PC-3 (cell line): ENCODE measurements around the gene TTC28. TPM values are rescaled to one million over a fixed set of nuclear protein-coding genes. Genes with fewer than 3 reads are reported as not detected.

Source experiments
- ATAC-seq: fragments of 200-7000 bp; cut with Tn5 transposase; 2 replicates; pipeline ENCODE4 v1.9.1; 2020; ENCODE audit warnings: mild to moderate bottlenecking, moderate library complexity
- BruUV-seq: library from RNA; stranded (reverse); fragments of 400-500 nt; replicated peaks from 2 replicates; lab custom pipeline; 2021; lab: Mats Ljungman, UMichigan
- CTCF ChIA-PET: fragments of 300-600 bp; sonication (Branson Sonifier 250); formaldehyde crosslinking; loops from one replicate; lab custom pipeline; 2022; ENCODE audit warnings: antibody characterized with exemption; lab: Charles Lee
- POLR2A ChIA-PET: fragments of 300-600 bp; sonication (Branson Sonifier 250); formaldehyde crosslinking; loops from one replicate; lab custom pipeline; 2022; ENCODE audit warnings: antibody characterized with exemption; ENCODE audit not compliant: unreplicated experiment; lab: Charles Lee
- DNase-seq: peaks from one replicate; pipeline ENCODE4 v3.0.0-alpha.2; 2015
- H2AFZ ChIP-seq: fragments of 300-600 bp; sonication (generic); 2 replicates; pipeline ENCODE4 v1.6.0; 2016; ENCODE audit warnings: antibody characterized with exemption, low read length
- H3F3A ChIP-seq: fragments of 300-600 bp; sonication (generic); one replicate; pipeline ENCODE4 v1.6.0; 2017; ENCODE audit warnings: antibody characterized with exemption, low read length, control low read depth, mild to moderate bottlenecking; ENCODE audit not compliant: unreplicated experiment
- H3K27ac ChIP-seq: fragments of 300-600 bp; sonication (generic); 2 replicates; pipeline ENCODE4 v1.5.1; 2016; ENCODE audit warnings: mild to moderate bottlenecking, low read length
- H3K27me3 ChIP-seq: fragments of 300-600 bp; sonication (generic); 2 replicates; pipeline ENCODE4 v1.6.1; 2016; ENCODE audit warnings: low read length, mixed read lengths
- H3K36me3 ChIP-seq: fragments of 300-600 bp; sonication (generic); 2 replicates; pipeline ENCODE4 v1.6.1; 2016; ENCODE audit warnings: low read depth, mixed run types, low read length, mixed read lengths
- H3K4me1 ChIP-seq: fragments of 300-600 bp; sonication (generic); 2 replicates; pipeline ENCODE4 v1.5.1; 2016; ENCODE audit warnings: low read length; ENCODE audit not compliant: insufficient read depth
- H3K4me2 ChIP-seq: fragments of 300-600 bp; sonication (generic); 2 replicates; pipeline ENCODE4 v1.6.0; 2016; ENCODE audit warnings: low read length
- H3K4me3 ChIP-seq: fragments of 300-600 bp; sonication (generic); 2 replicates; pipeline ENCODE4 v1.5.1; 2016; ENCODE audit warnings: mild to moderate bottlenecking, low read length, mixed read lengths
- H3K79me2 ChIP-seq: fragments of 300-600 bp; sonication (generic); 2 replicates; pipeline ENCODE4 v1.6.1; 2017; ENCODE audit warnings: low read length, mixed read lengths
- H3K9ac ChIP-seq: fragments of 300-600 bp; sonication (generic); 2 replicates; pipeline ENCODE4 v1.6.0; 2016; ENCODE audit warnings: mild to moderate bottlenecking, low read length
- H3K9me2 ChIP-seq: fragments of 300-600 bp; sonication (generic); replicated peaks from 2 replicates; pipeline ENCODE4 v1.6.1; 2016; ENCODE audit warnings: mixed run types, low read length, mixed read lengths
- H3K9me3 ChIP-seq: fragments of 300-600 bp; sonication (generic); 2 replicates; pipeline ENCODE4 v1.6.1; 2016; ENCODE audit warnings: low read length, mixed read lengths
- H4K20me1 ChIP-seq: fragments of 300-600 bp; sonication (generic); 2 replicates; pipeline ENCODE4 v1.6.1; 2016; ENCODE audit warnings: low read length, mixed read lengths
- CTCF ChIP-seq: fragments of 300-600 bp; sonication (generic); conservative IDR thresholded peaks from 2 replicates; pipeline ENCODE4 v1.5.1; 2017; ENCODE audit warnings: antibody characterized with exemption, low read depth, mild to moderate bottlenecking, low read length
- EZH2 ChIP-seq: fragments of 300-600 bp; sonication (generic); IDR thresholded peaks from one replicate; pipeline ENCODE4 v1.6.1; 2017; ENCODE audit warnings: antibody characterized with exemption, mild to moderate bottlenecking, low read length; ENCODE audit not compliant: unreplicated experiment
- EZH2phosphoT487 ChIP-seq: fragments of 300-600 bp; sonication (generic); IDR thresholded peaks from 2 replicates; pipeline ENCODE4 v1.6.1; 2018; ENCODE audit warnings: mild to moderate bottlenecking, antibody characterized with exemption, low read length, borderline replicate concordance
- intact Hi-C: fragments of 100-400 bp; cut with micrococcal nuclease; formaldehyde crosslinking; loops from 2 replicates; pipeline ENCODE4 v1.9.0; 2023
- total RNA-seq: library from RNA; depleted of rRNA; stranded (reverse); fragments of >200 nt; gene quantifications from 2 replicates; pipeline ENCODE4 v1.2.3, GENCODE V29; 2014

TTC28 gene
- total RNA-seq, 1 experiment from 2014 or later, result 6.3 TPM

GRCh38 chr22:27991586-27992293, 687.9 kb downstream of the TTC28 start:
- no peaks in the 10 kb centered on the region for H4K20me1 ChIP-seq
- no peaks in the 10 kb centered on the region for H3K9me3 ChIP-seq
- ChIA-PET CTCF (no interaction called here), POLR2A (no interaction called here)
- no peak overlapping the region for H3K4me2 ChIP-seq
- H3K4me1 ChIP-seq, result no peaks in the 10 kb centered on the region
- H3K79me2 ChIP-seq, result no peaks in the 10 kb centered on the region
- H3F3A ChIP-seq, result no peaks in the 10 kb centered on the region
- H3K4me3 ChIP-seq, result no peak overlapping the region
- DNase-seq, result no peak
- H3K9ac ChIP-seq, result no peak overlapping the region
- TF ChIP-seq CTCF (no peak), EZH2 (no peak), EZH2phosphoT487 (no peak)
- no peaks in the 10 kb centered on the region for H3K27me3 ChIP-seq
- H3K36me3 ChIP-seq, result no peaks in the 10 kb centered on the region
- no TSS peak for BruUV-seq
- H3K9me2 ChIP-seq, result no peaks in the 10 kb centered on the region
- no peak overlapping the region for H2AFZ ChIP-seq
- no peak for ATAC-seq
- intact Hi-C loops, result no loop called here
- no peak overlapping the region for H3K27ac ChIP-seq

GRCh38 chr22:27990879-27991278, 688.8 kb downstream of the TTC28 start:
- H4K20me1 ChIP-seq, result no peaks in the 10 kb centered on the region
- H3K9ac ChIP-seq, result no peak overlapping the region
- TF ChIP-seq EZH2phosphoT487 (no peak), EZH2 (no peak), CTCF (peak; percentile 44; the same call in 1 of the 2 replicates)
- ChIA-PET CTCF (no interaction called here), POLR2A (no interaction called here)
- H3K9me2 ChIP-seq, result no peaks in the 10 kb centered on the region
- no peaks in the 10 kb centered on the region for H3K36me3 ChIP-seq
- peak; percentile 31; the same call in 1 of the 2 replicates for ATAC-seq
- H3K27me3 ChIP-seq, result no peaks in the 10 kb centered on the region
- no peak overlapping the region for H3K27ac ChIP-seq
- no peaks in the 10 kb centered on the region for H3K79me2 ChIP-seq
- no peak overlapping the region for H3K4me3 ChIP-seq
- peak; percentile 6 for DNase-seq
- H2AFZ ChIP-seq, result no peak overlapping the region
- no peaks in the 10 kb centered on the region for H3F3A ChIP-seq
- H3K4me1 ChIP-seq, result no peaks in the 10 kb centered on the region
- intact Hi-C loops, result no loop called here
- BruUV-seq, result no TSS peak
- no peak overlapping the region for H3K4me2 ChIP-seq
- H3K9me3 ChIP-seq, result no peaks in the 10 kb centered on the region

GRCh38 chr22:27990451-27990840, 689.2 kb downstream of the TTC28 start:
- Histone ChIP-seq H3K27ac (no peak overlapping the region), H3K36me3 (no peaks in the 10 kb centered on the region), H3K4me2 (no peak overlapping the region), H3K9me3 (no peaks in the 10 kb centered on the region), H3K4me1 (no peaks in the 10 kb centered on the region), H3K4me3 (no peak overlapping the region), H4K20me1 (no peaks in the 10 kb centered on the region), H3K9me2 (no peaks in the 10 kb centered on the region), H2AFZ (no peak overlapping the region), H3K9ac (no peak overlapping the region), H3K79me2 (no peaks in the 10 kb centered on the region), H3F3A (no peaks in the 10 kb centered on the region), H3K27me3 (no peaks in the 10 kb centered on the region)
- DNase-seq (no peak), ATAC-seq (no peak)
- ChIA-PET POLR2A (no interaction called here), CTCF (no interaction called here)
- BruUV-seq, result no TSS peak
- TF ChIP-seq EZH2 (no peak), CTCF (no peak), EZH2phosphoT487 (no peak)
- intact Hi-C loops, result no loop called here
